K562 (cell line): ENCODE data around the gene ZDHHC8. TPM values are rescaled to one million over a fixed set of nuclear protein-coding genes. Genes with fewer than 3 reads are reported as not detected.

ENCODE experiments used
- ATAC-seq: fragments of 200-7000 bp; cut with Tn5 transposase; 3 replicates; pipeline ENCODE4 v1.9.1; 2020; ENCODE audit warnings: moderate library complexity
- BruUV-seq: library from RNA; stranded (reverse); fragments of 400-500 nt; replicated peaks from 2 replicates; lab custom pipeline; 2021; lab: Mats Ljungman, UMichigan
- CTCF ChIA-PET: fragments of 300-600 bp; formaldehyde crosslinking; extraction: SDS; loops from one replicate; lab custom pipeline; 2021; ENCODE audit warnings: low intra/inter-chr PET ratio; lab: Yijun Ruan, JAX
- POLR2A ChIA-PET: fragments of 300-600, 350-650 bp; sonication (Branson Sonifier 250); formaldehyde crosslinking; extraction: SDS; loops from one replicate; lab custom pipeline; 2021; ENCODE audit warnings: antibody characterized with exemption, inconsistent platforms; lab: Yijun Ruan, JAX
- DNase-seq, 4 experiments: peaks; one replicate each; pipeline versions ENCODE4 v3.0.0 to v3.0.0-alpha.2; 2011 to 2018; ENCODE audit warnings: low spot score in 3 of 4, mixed read lengths in 3 of 4; ENCODE audit errors: extremely low read depth in 1 of 4
- FAIRE-seq: peaks from 2 replicates; lab custom pipeline; 2011; peaks lifted over from hg19 to GRCh38; lab: Jason Lieb, UNC
- H2AFZ ChIP-seq: 2 replicates; pipeline ENCODE4 v1.6.0; 2011; ENCODE audit warnings: low read depth, low read length, control low read depth, inconsistent platforms
- H3K27ac ChIP-seq: fragments of 200-600 bp; 3 replicates; pipeline ENCODE4 v1.8.0; 2011; ENCODE audit warnings: low read depth, mild to moderate bottlenecking, control low read depth, inconsistent platforms, low read length, moderate library complexity, mixed read lengths; ENCODE audit errors: extremely low read depth
- H3K27me3 ChIP-seq, 2 experiments: fragments of 300-600 bp in 1 of 2; 2 replicates in 1 of 2; 3 replicates in 1 of 2; pipeline versions ENCODE4 v1.6.0 to v1.8.0; 2011; ENCODE audit warnings: inconsistent platforms in 2 of 2, low read length in 2 of 2, mild to moderate bottlenecking in 1 of 2, mixed read lengths in 1 of 2, moderate library complexity in 1 of 2; ENCODE audit not compliant: control insufficient read depth in 2 of 2, insufficient read depth in 2 of 2
- H3K36me3 ChIP-seq: fragments of 300-600 bp; 3 replicates; pipeline ENCODE4 v1.8.0; 2011; ENCODE audit warnings: mild to moderate bottlenecking, low read length, inconsistent platforms; ENCODE audit not compliant: control insufficient read depth, insufficient read depth
- H3K4me1 ChIP-seq, 2 experiments: fragments of 200-600 bp in 1 of 2; replicated peaks in 1 of 2; 2 replicates in 1 of 2; 3 replicates in 1 of 2; pipeline versions ENCODE4 v1.5.1 to v1.8.0; 2011; ENCODE audit warnings: inconsistent platforms in 2 of 2, low read length in 2 of 2, mild to moderate bottlenecking in 1 of 2, mixed read lengths in 1 of 2, moderate library complexity in 1 of 2; ENCODE audit not compliant: control insufficient read depth in 2 of 2, insufficient read depth in 2 of 2
- H3K4me2 ChIP-seq: 2 replicates; pipeline ENCODE4 v1.6.1; 2011; ENCODE audit warnings: low read length, control low read depth, inconsistent platforms, mixed read lengths; ENCODE audit not compliant: insufficient read depth
- H3K4me3 ChIP-seq: fragments of 200-600 bp; sonication (generic), shearing (Covaris generic); 2 replicates; pipeline ENCODE4 v1.5.1; 2016; ENCODE audit warnings: control low read depth, inconsistent platforms
- H3K79me2 ChIP-seq: fragments of 200-600 bp; 3 replicates; pipeline ENCODE4 v1.8.0; 2011; ENCODE audit warnings: low read length, inconsistent platforms; ENCODE audit not compliant: control insufficient read depth, insufficient read depth
- H3K9ac ChIP-seq, 2 experiments: 2 replicates each; pipeline versions ENCODE4 v1.6.0 to v1.6.1; 2011; ENCODE audit warnings: low read depth in 2 of 2, low read length in 2 of 2, control low read depth in 1 of 2, inconsistent platforms in 1 of 2, mild to moderate bottlenecking in 1 of 2, mixed read lengths in 1 of 2; ENCODE audit not compliant: insufficient read depth in 1 of 2
- H3K9me1 ChIP-seq: one replicate; pipeline ENCODE4 v1.6.0; 2011; ENCODE audit warnings: inconsistent platforms, mild to moderate bottlenecking, low read length, moderate library complexity; ENCODE audit not compliant: control insufficient read depth, insufficient read depth
- H3K9me3 ChIP-seq: replicated peaks from 2 replicates; pipeline ENCODE4 v1.5.1; 2011; ENCODE audit warnings: low read depth, low read length, inconsistent platforms; ENCODE audit not compliant: control insufficient read depth, insufficient read depth
- H4K20me1 ChIP-seq: replicated peaks from 2 replicates; pipeline ENCODE4 v1.6.1; 2011; ENCODE audit warnings: low read length, inconsistent platforms, mixed read lengths; ENCODE audit not compliant: control insufficient read depth, insufficient read depth
- ETS2 ChIP-seq: IDR thresholded peaks from 2 replicates; pipeline ENCODE4 v1.6.1; 2016; ENCODE audit warnings: borderline replicate concordance, missing genetic modification characterization, mild to moderate bottlenecking, moderate library complexity, missing compliant biosample characterization; ENCODE audit not compliant: poor library complexity, severe bottlenecking
- MBD1 ChIP-seq: fragments of 250-450 bp; sonication (Bioruptor Pico); IDR thresholded peaks from 2 replicates; pipeline ENCODE4 v1.8.0; 2022; ENCODE audit warnings: inconsistent platforms
- PHF8 ChIP-seq: fragments of 200-600 bp; sonication (generic); IDR thresholded peaks from 2 replicates; pipeline ENCODE4 v1.6.1; 2012; ENCODE audit warnings: mixed run types, mild to moderate bottlenecking, inconsistent platforms, low read length, moderate library complexity, borderline replicate concordance
- POLR2A ChIP-seq: fragments of 450-650 bp; conservative IDR thresholded peaks from 2 replicates; pipeline ENCODE4 v1.6.1; 2016
- WHSC1 ChIP-seq: IDR thresholded peaks from one replicate; pipeline ENCODE4 v1.6.1; 2012; ENCODE audit warnings: low read length, control low read depth, inconsistent platforms
- ZFP1 ChIP-seq: fragments of 450-650 bp; formaldehyde crosslinking; IDR thresholded peaks from 2 replicates; pipeline ENCODE4 v1.4.0; 2020; ENCODE audit warnings: mild to moderate bottlenecking, mixed read lengths
- ZNF311 ChIP-seq: fragments of 250-450 bp; sonication (Bioruptor Pico); IDR thresholded peaks from 2 replicates; pipeline ENCODE4 v1.4.0; 2020; ENCODE audit warnings: mild to moderate bottlenecking, moderate library complexity
- WGBS: fragments of 100-300 bp; shearing (Covaris generic); methylation state at CpG from one replicate; pipeline ENCODE4 v1.1.6; 2016; ENCODE audit warnings: low coverage, mixed read lengths; ENCODE audit not compliant: insufficient coverage; ENCODE audit errors: missing lambda C conversion rate; 5-methylcytosine and 5-hydroxymethylcytosine counted together
- in situ Hi-C: fragments of 300-500 bp; cut with MboI; formaldehyde crosslinking; loops from 4 replicates; pipeline ENCODE4 v1.15.0; 2018; ENCODE audit warnings: inconsistent platforms, mixed read lengths
- intact Hi-C: fragments of 100-400 bp; cut with micrococcal nuclease; formaldehyde crosslinking; loops from 2 replicates; pipeline ENCODE4 v1.14.2; 2022
- polyA plus RNA-seq, 8 experiments: library from polyadenylated mRNA; depleted of rRNA in 4 of 8; stranded (reverse) in 5 of 8; unstranded in 3 of 8; fragments of >200 nt; fragmentation: Nextera tagmentation in 2 of 8; fragmentation: Illumina TruSeq in 1 of 8; extraction: Ambion mirVana in 2 of 8; extraction: Trizol in 1 of 8; gene quantifications; 2 replicates each; pipeline versions ENCODE4 v1.2.1 to v1.2.3, GENCODE V29; 2011 to 2014; ENCODE audit warnings: inconsistent platforms in 1 of 8, missing spikeins in 1 of 8
- total RNA-seq, 7 experiments: library from RNA; depleted of rRNA in 6 of 7; stranded (reverse); fragments of >200 nt in 6 of 7; fragmentation: Illumina TruSeq in 2 of 7; extraction: Trizol in 2 of 7; gene quantifications; 2 replicates each; pipeline versions ENCODE4 v1.2.1 to v1.2.3, GENCODE V29; 2011 to 2021; ENCODE audit warnings: low replicate concordance in 1 of 7
- TF ChIP-seq, protein P1 (sequence below), 2 experiments: fragments of 450-650 bp; conservative IDR thresholded peaks; 2 replicates each; pipeline ENCODE4 v1.6.1; 2017; ENCODE audit warnings: mild to moderate bottlenecking in 2 of 2, moderate library complexity in 2 of 2

ZDHHC8 gene
- total and polyA plus RNA-seq, 9 of the 15 experiments (the other 6 are each of a cell fraction or from before 2014, with no cell fraction given): 0.04 to 109 (median 16.4) TPM

DNA sequence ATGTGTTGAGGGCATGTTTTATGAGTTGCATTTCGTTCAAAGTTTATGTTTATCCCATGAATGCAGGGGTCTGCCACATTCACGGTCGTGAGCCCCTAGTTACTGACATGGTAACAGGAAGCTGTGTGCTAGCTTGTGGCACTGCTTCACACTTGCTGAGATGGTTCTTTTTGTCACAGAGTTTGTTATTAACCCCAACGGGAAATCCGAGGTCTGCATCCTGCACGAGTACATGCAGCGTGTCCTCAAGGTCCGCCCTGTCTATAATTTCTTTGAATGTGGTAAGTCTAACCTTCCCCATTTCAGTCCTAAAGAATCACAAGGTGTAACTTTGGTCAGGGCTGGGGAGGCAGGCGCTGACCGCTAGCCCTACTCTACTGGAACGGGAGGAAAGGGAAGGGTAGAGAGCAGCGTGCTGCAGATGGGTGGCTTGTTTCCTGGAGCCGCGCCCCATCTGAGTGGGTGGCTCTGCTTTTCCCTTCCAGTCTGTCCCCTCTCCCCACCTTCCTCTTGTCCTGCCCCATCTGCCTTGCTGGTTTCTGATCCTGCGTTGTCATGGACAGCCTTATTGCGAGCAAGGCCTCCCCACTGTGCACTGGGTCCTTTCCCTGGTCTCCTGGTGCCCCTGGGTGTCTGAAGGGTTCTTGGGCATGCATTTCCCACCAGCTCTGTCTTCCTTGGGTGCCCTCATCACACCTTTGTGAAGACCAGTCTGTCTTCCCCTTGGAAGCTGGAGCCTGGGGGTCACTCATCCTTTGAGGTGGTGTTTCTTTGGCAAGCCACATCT, 39.7 kb upstream of the ZDHHC8 start:
- no TSS peak for BruUV-seq
- Histone ChIP-seq H3K4me3 (no peak overlapping the region), H3K79me2 (peaks cover 69% of the 10 kb centered on the region), H3K36me3 (peaks cover 99% of the 10 kb centered on the region), H3K4me2 (no peak overlapping the region), H3K27me3 (no peaks in the 10 kb centered on the region), H3K9me1 (no peaks in the 10 kb centered on the region), H4K20me1 (peaks cover 10% of the 10 kb centered on the region; the same call in 1 of the 2 replicates), H2AFZ (no peak overlapping the region), H3K9me3 (no peaks in the 10 kb centered on the region; the same call in 1 of the 2 replicates), H3K9ac (peak overlapping the region in 1 of 2 experiments; percentile 22; a peak in 1 of 4 replicates), H3K27ac (no peak overlapping the region), H3K4me1 (peaks cover 0 to 7% of the 10 kb centered on the region in 2 experiments; a peak in 2 of 5 replicates)
- ATAC-seq: no peak
- in situ Hi-C loops: no loop called here
- TF ChIP-seq MBD1 (CRISPR knock-in tag) (no peak), WHSC1 (peak; percentile 15), ZFP1 (CRISPR knock-in tag) (no peak), ZNF311 (CRISPR knock-in tag) (no peak), ETS2 (tag) (no peak), PHF8 (no peak), POLR2A (peak; percentile 52; the same call in 1 of the 2 replicates)
- TF ChIP-seq, protein P1, sequence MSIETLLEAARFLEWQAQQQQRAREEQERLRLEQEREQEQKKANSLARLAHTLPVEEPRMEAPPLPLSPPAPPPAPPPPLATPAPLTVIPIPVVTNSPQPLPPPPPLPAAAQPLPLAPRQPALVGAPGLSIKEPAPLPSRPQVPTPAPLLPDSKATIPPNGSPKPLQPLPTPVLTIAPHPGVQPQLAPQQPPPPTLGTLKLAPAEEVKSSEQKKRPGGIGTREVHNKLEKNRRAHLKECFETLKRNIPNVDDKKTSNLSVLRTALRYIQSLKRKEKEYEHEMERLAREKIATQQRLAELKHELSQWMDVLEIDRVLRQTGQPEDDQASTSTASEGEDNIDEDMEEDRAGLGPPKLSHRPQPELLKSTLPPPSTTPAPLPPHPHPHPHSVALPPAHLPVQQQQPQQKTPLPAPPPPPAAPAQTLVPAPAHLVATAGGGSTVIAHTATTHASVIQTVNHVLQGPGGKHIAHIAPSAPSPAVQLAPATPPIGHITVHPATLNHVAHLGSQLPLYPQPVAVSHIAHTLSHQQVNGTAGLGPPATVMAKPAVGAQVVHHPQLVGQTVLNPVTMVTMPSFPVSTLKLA (conservative IDR thresholded peaks at IDR 0.05): no peak
- DNase-seq: no peak
- CTCF ChIA-PET: interaction anchor here (0.6 kb wide), 1 partner anchor 64 kb away, joined by 3 read pairs; no protein-coding TSS in a partner anchor
- no peak for FAIRE-seq
- 95% methylated on average over 16 of the region's 16 CpGs for WGBS
- POLR2A ChIA-PET: interaction anchor here (0.6 to 19.4 kb wide), 5 partner anchors 9 to 368 kb away, joined by 3 to 513 read pairs (median 4); partner anchors contain the start of genes DGCR8, GP1BB, RANBP1 and TANGO2
- intact Hi-C loops: no loop called here
